ENCODE results near the gene EXOG.

DNA sequence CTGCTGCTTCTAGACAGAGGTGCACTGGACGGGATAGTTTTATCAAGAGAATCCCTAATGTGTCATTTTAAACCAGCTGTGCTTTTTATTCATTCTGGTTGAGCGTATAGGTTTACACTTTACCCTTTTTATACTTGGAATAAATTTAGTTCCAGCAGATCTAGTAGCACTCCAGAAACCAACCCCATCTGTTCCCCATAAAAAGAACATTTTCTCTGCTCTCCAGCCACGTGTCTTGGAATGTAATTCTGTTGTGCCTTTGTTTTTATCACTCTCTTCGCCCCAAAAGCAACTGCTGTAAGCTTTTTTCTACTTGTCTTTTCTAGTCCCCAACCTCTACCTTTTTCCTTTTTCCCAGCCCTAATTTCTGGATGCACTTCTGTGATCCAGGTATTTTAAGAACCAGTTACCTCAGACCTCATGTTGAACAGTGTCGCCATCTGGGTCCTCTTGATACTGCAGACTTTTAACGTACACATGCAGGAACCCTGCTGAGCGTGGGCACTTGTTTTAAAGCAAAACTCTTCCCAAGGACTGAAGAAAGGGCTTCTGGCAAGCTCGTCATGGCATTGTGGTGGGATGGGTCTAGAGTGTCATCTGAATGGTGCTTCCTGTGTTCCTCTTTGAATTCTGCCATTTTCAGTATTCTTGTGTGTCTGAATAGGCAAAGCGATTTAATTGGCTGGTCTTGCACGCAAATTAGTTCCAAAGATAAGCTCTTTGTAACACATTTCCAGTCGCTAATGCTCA lies 5.7 kb upstream of the EXOG start:
- TF ChIP-seq, protein P1, sequence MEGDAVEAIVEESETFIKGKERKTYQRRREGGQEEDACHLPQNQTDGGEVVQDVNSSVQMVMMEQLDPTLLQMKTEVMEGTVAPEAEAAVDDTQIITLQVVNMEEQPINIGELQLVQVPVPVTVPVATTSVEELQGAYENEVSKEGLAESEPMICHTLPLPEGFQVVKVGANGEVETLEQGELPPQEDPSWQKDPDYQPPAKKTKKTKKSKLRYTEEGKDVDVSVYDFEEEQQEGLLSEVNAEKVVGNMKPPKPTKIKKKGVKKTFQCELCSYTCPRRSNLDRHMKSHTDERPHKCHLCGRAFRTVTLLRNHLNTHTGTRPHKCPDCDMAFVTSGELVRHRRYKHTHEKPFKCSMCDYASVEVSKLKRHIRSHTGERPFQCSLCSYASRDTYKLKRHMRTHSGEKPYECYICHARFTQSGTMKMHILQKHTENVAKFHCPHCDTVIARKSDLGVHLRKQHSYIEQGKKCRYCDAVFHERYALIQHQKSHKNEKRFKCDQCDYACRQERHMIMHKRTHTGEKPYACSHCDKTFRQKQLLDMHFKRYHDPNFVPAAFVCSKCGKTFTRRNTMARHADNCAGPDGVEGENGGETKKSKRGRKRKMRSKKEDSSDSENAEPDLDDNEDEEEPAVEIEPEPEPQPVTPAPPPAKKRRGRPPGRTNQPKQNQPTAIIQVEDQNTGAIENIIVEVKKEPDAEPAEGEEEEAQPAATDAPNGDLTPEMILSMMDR (conservative IDR thresholded peaks at IDR 0.05 in 1 of 2, IDR thresholded peaks at IDR 0.05 in 1 of 2; ENCODE audit: low read depth in 1 of 2, low read length in 2 of 2) = no peak
- TF ChIP-seq EZH2 (IDR thresholded peaks at IDR 0.05; ENCODE audit: low read length, missing control alignments) = no peak

Measured in fibroblast of lung (primary cell).